Neural cell (in vitro differentiated cells): ENCODE data around the gene SPON2. TPM values are rescaled to one million over a fixed set of nuclear protein-coding genes. Genes with fewer than 3 reads are reported as not detected.

Experiments used
- H2AFZ ChIP-seq: fragments of 200-600, 300-800 bp; sonication (generic), shearing (Covaris generic); 2 replicates; pipeline ENCODE4 v1.6.0; 2014; ENCODE audit warnings: low read depth, mild to moderate bottlenecking, antibody characterized with exemption, low read length, moderate library complexity
- H3F3A ChIP-seq: fragments of 200-600 bp; shearing (Covaris generic); 2 replicates; pipeline ENCODE4 v1.6.1; 2016; ENCODE audit warnings: mild to moderate bottlenecking, moderate library complexity, mixed read lengths, antibody characterized with exemption, low read length; ENCODE audit not compliant: insufficient read depth, poor library complexity, severe bottlenecking
- H3K27ac ChIP-seq: fragments of 200-600, 300-800 bp; sonication (generic), shearing (Covaris generic); 2 replicates; pipeline ENCODE4 v1.5.1; 2014; ENCODE audit warnings: mild to moderate bottlenecking, low read length, moderate library complexity
- H3K27me3 ChIP-seq: fragments of 300-800, 200-600 bp; sonication (generic), shearing (Covaris generic); 2 replicates; pipeline ENCODE4 v1.6.0; 2014; ENCODE audit warnings: mild to moderate bottlenecking, low read depth, low read length, moderate library complexity; ENCODE audit not compliant: insufficient read depth
- H3K36me3 ChIP-seq: fragments of 300-800, 200-600 bp; sonication (generic), shearing (Covaris generic); 2 replicates; pipeline ENCODE4 v1.5.1; 2014; ENCODE audit warnings: mild to moderate bottlenecking, antibody characterized with exemption, low read length, moderate library complexity; ENCODE audit not compliant: insufficient read depth
- H3K4me2 ChIP-seq: fragments of 300-800, 200-600 bp; sonication (generic), shearing (Covaris generic); 2 replicates; pipeline ENCODE4 v1.6.0; 2014; ENCODE audit warnings: mild to moderate bottlenecking, low read length
- H3K4me3 ChIP-seq: fragments of 300-800, 200-600 bp; sonication (generic), shearing (Covaris generic); 2 replicates; pipeline ENCODE4 v1.5.1; 2014; ENCODE audit warnings: mild to moderate bottlenecking, low read length, moderate library complexity
- H3K79me2 ChIP-seq: fragments of 200-600 bp; shearing (Covaris generic); replicated peaks from 2 replicates; pipeline ENCODE4 v1.6.0; 2014; ENCODE audit warnings: mild to moderate bottlenecking, low read length, moderate library complexity; ENCODE audit not compliant: insufficient read depth
- H3K9ac ChIP-seq: fragments of 300-800, 200-600 bp; sonication (generic), shearing (Covaris generic); 2 replicates; pipeline ENCODE4 v1.6.1; 2016; ENCODE audit warnings: mild to moderate bottlenecking, low read length, mixed read lengths
- H3K9me2 ChIP-seq: fragments of 200-600 bp; shearing (Covaris generic); 2 replicates; pipeline ENCODE4 v1.6.1; 2016; ENCODE audit warnings: mild to moderate bottlenecking, low read length, mixed read lengths; ENCODE audit not compliant: insufficient read depth
- H3K9me3 ChIP-seq: fragments of 200-600, 300-800 bp; sonication (generic), shearing (Covaris generic); 2 replicates; pipeline ENCODE4 v1.6.1; 2016; ENCODE audit warnings: mild to moderate bottlenecking, mixed run types, low read length, moderate library complexity, mixed read lengths
- H4K20me1 ChIP-seq: fragments of 200-600 bp; shearing (Covaris generic); 2 replicates; pipeline ENCODE4 v1.6.1; 2016; ENCODE audit warnings: mild to moderate bottlenecking, mixed run types; ENCODE audit not compliant: insufficient read depth
- CTCF ChIP-seq: fragments of 450-650 bp; IDR thresholded peaks from 2 replicates; pipeline ENCODE4 v1.5.1; 2014; ENCODE audit warnings: antibody characterized with exemption, mild to moderate bottlenecking, moderate library complexity; ENCODE audit not compliant: poor library complexity, severe bottlenecking
- EP300 ChIP-seq: fragments of 450-650 bp; conservative IDR thresholded peaks from 2 replicates; pipeline ENCODE4 v1.6.1; 2014; ENCODE audit warnings: antibody characterized with exemption, mild to moderate bottlenecking, moderate library complexity; ENCODE audit not compliant: poor library complexity, severe bottlenecking
- EZH2 ChIP-seq: fragments of 200-600, 300-800 bp; shearing (Covaris generic), sonication (generic); IDR thresholded peaks from 2 replicates; pipeline ENCODE4 v1.6.1; 2014; ENCODE audit warnings: antibody characterized with exemption, low read length, borderline replicate concordance, mild to moderate bottlenecking; ENCODE audit not compliant: insufficient read depth, poor library complexity, severe bottlenecking
- MXI1 ChIP-seq: fragments of 450-650 bp; conservative IDR thresholded peaks from 2 replicates; pipeline ENCODE4 v1.6.1; 2014; ENCODE audit warnings: antibody characterized with exemption, mild to moderate bottlenecking; ENCODE audit not compliant: poor library complexity, severe bottlenecking
- POLR2AphosphoS5 ChIP-seq: IDR thresholded peaks from 2 replicates; pipeline ENCODE4 v1.6.1; 2012
- RAD21 ChIP-seq: fragments of 450-650 bp; conservative IDR thresholded peaks from 2 replicates; pipeline ENCODE4 v1.6.1; 2014; ENCODE audit warnings: antibody characterized with exemption, mild to moderate bottlenecking, moderate library complexity
- REST ChIP-seq: IDR thresholded peaks from 2 replicates; pipeline ENCODE4 v1.6.1; 2012; ENCODE audit warnings: borderline replicate concordance
- SMC3 ChIP-seq: fragments of 450-650 bp; conservative IDR thresholded peaks from 2 replicates; pipeline ENCODE4 v1.6.1; 2014; ENCODE audit warnings: antibody characterized with exemption, mild to moderate bottlenecking, moderate library complexity; ENCODE audit not compliant: poor library complexity
- TAF1 ChIP-seq: IDR thresholded peaks from 2 replicates; pipeline ENCODE4 v1.6.1; 2012; ENCODE audit warnings: low read depth
- polyA plus RNA-seq: library from polyadenylated mRNA; depleted of rRNA; stranded (reverse); fragments of >200 nt; gene quantifications from 2 replicates; pipeline ENCODE4 v1.2.3, GENCODE V29; 2014

The SPON2 gene
- polyA plus RNA-seq, 1 donor from 2014 or later, result 0.57 TPM

DNA sequence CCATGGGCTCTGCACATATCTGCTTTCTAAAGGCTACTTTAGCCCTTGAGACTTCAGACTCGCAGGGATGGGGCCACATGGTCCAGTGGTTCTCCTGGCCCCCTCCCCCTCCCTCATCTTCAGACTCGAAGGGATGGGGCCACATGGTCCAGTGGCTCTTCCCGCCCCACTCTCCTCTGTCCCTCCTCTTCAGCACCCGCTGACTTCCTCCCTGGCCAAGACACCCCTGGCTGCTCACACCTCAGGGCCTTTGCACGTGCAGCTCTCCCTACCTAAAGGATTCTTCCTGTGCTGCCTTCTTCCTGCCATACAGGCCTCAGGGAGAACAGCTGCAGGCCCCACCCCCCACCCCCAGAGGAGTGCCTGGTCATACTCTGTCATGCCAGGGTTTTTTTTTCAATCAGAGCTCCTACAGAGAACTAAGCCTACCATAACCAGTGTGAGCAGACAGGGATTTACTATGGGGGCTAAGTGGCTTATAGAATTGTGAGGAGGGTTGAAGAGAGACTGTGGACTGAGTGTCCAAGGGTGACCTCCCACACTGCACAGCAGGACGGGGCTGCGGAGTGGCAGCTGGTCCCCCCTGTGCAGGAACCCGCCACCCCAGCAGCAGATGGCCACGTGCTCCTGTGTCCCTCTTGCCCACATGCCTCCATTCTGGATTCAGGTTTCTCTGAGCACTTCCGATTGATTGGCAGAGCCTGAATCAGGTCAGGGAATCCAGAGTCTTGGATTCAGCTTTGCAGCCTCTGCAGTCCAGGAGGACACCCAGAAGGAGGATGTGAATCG, 6.1 kb upstream of the SPON2 start:
- Histone ChIP-seq H3K9me2 (no peaks in the 10 kb centered on the region), H2AFZ (no peak overlapping the region), H3K4me3 (no peak overlapping the region), H3K79me2 (no peaks in the 10 kb centered on the region), H3F3A (no peaks in the 10 kb centered on the region), H3K27ac (no peak overlapping the region), H3K9ac (no peak overlapping the region), H3K36me3 (no peaks in the 10 kb centered on the region), H3K4me2 (no peak overlapping the region), H3K9me3 (peaks cover 10% of the 10 kb centered on the region), H4K20me1 (no peaks in the 10 kb centered on the region), H3K27me3 (peaks cover 11% of the 10 kb centered on the region)
- no peak for TF ChIP-seq EP300
- no peak for TF ChIP-seq SMC3
- no peak for TF ChIP-seq CTCF
- no peak for TF ChIP-seq REST
- no peak for TF ChIP-seq MXI1
- no peak for TF ChIP-seq TAF1
- TF ChIP-seq POLR2AphosphoS5, result no peak
- no peak for TF ChIP-seq RAD21
- no peak for TF ChIP-seq EZH2

- Histone ChIP-seq H3K9me3 (peaks cover 10% of the 10 kb centered on the region), H3K9me2 (no peaks in the 10 kb centered on the region), H3K9ac (no peak overlapping the region), H3F3A (no peaks in the 10 kb centered on the region), H3K4me3 (no peak overlapping the region), H3K79me2 (no peaks in the 10 kb centered on the region), H3K36me3 (no peaks in the 10 kb centered on the region), H3K27ac (no peak overlapping the region), H4K20me1 (no peaks in the 10 kb centered on the region), H3K4me2 (no peak overlapping the region), H3K27me3 (peaks cover 19% of the 10 kb centered on the region), H2AFZ (no peak overlapping the region)
- TF ChIP-seq RAD21 (no peak), SMC3 (no peak), MXI1 (no peak), CTCF (no peak), REST (no peak), EZH2 (no peak), TAF1 (no peak), EP300 (no peak)
Measured at GRCh38 chr4:1177274-1178141, 5.1 kb upstream of the SPON2 start.
